Measurements from ENCODE around the gene JCAD. TPM values are rescaled to one million over a fixed set of nuclear protein-coding genes. Genes with fewer than 3 reads are reported as not detected.

Gene JCAD
- total and polyA plus RNA-seq, 7 donors = 0.46 to 141 (median 99.7) TPM

- H3K27ac ChIP-seq = no peak overlapping the region
- H3K4me1 ChIP-seq = peaks cover 0 to 15% (median 8%) of the 10 kb centered on the region in 4 donors
- no peaks in the 10 kb centered on the region for H3K9me3 ChIP-seq
- no peak overlapping the region for H3K4me3 ChIP-seq
- TF ChIP-seq, protein P1, sequence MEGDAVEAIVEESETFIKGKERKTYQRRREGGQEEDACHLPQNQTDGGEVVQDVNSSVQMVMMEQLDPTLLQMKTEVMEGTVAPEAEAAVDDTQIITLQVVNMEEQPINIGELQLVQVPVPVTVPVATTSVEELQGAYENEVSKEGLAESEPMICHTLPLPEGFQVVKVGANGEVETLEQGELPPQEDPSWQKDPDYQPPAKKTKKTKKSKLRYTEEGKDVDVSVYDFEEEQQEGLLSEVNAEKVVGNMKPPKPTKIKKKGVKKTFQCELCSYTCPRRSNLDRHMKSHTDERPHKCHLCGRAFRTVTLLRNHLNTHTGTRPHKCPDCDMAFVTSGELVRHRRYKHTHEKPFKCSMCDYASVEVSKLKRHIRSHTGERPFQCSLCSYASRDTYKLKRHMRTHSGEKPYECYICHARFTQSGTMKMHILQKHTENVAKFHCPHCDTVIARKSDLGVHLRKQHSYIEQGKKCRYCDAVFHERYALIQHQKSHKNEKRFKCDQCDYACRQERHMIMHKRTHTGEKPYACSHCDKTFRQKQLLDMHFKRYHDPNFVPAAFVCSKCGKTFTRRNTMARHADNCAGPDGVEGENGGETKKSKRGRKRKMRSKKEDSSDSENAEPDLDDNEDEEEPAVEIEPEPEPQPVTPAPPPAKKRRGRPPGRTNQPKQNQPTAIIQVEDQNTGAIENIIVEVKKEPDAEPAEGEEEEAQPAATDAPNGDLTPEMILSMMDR (IDR thresholded peaks at IDR 0.05) = no peak
- no peak for TF ChIP-seq POLR2AphosphoS5 (IDR thresholded peaks at IDR 0.05)
- TF ChIP-seq POLR2A (IDR thresholded peaks at IDR 0.05) = no peak
- TF ChIP-seq EP300 (IDR thresholded peaks at IDR 0.05) = no peak
- intact Hi-C loops (cut with DNase I) = no loop called here
- WGBS, 2 donors = 36 to 71% methylated on average over 1 of the region's 1 CpG
- H3K27me3 ChIP-seq = no peaks in the 10 kb centered on the region
- no peaks in the 10 kb centered on the region for H3K36me3 ChIP-seq
- no peak for DNase-seq
Observed at GRCh38 chr10:30083934-30084333, 24.5 kb upstream of the JCAD start.

- intact Hi-C loops (cut with DNase I) = no loop called here
- no peaks in the 10 kb centered on the region for H3K27me3 ChIP-seq
- H3K9me3 ChIP-seq = no peaks in the 10 kb centered on the region
- no peaks in the 10 kb centered on the region for H3K4me1 ChIP-seq
- no peaks in the 10 kb centered on the region for H3K36me3 ChIP-seq
- WGBS, 2 donors = 83 to 91% methylated on average over 5 of the region's 5 CpGs
- no peak overlapping the region for H3K27ac ChIP-seq
- no peak for DNase-seq
- TF ChIP-seq, protein P1 (IDR thresholded peaks at IDR 0.05) = no peak
- TF ChIP-seq EP300 (IDR thresholded peaks at IDR 0.05) (no peak), POLR2A (IDR thresholded peaks at IDR 0.05) (no peak), POLR2AphosphoS5 (IDR thresholded peaks at IDR 0.05) (no peak)
- no peak overlapping the region for H3K4me3 ChIP-seq
Observed at GRCh38 chr10:30081182-30081581, 21.8 kb upstream of the JCAD start.

- 69 to 87% methylated on average over 1 of the region's 1 CpG for WGBS, 2 donors
- Histone ChIP-seq H3K27ac (no peak overlapping the region), H3K4me1 (no peaks in the 10 kb centered on the region), H3K27me3 (no peaks in the 10 kb centered on the region), H3K36me3 (no peaks in the 10 kb centered on the region), H3K9me3 (no peaks in the 10 kb centered on the region), H3K4me3 (no peak overlapping the region)
- TF ChIP-seq, protein P1 (IDR thresholded peaks at IDR 0.05) = no peak
- no peak for TF ChIP-seq POLR2AphosphoS5 (IDR thresholded peaks at IDR 0.05)
- no peak for TF ChIP-seq EP300 (IDR thresholded peaks at IDR 0.05)
- TF ChIP-seq POLR2A (IDR thresholded peaks at IDR 0.05) = no peak
- intact Hi-C loops (cut with DNase I) = no loop called here
- no peak for DNase-seq
Observed at GRCh38 chr10:30080161-30080560, 20.8 kb upstream of the JCAD start.

DNA sequence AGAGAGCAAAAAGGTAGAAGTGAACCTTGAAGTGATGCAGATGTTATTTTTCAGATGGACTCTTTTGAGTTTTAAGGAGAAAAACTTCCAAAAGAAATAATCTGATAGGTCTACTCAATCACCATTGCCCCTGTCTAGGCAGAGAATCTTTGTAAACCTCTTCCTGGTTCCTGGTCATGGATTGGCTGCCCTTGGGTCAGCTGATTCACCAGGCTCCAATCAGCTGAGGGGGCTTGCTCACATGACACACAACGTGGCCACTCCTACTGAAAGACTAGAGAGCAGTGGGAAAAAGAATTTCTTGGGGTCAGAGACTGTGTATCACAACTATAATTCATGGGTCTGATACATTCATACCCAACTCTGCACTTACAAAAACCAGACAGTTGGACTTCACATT lies 20.0 kb upstream of the JCAD start:
- 38 to 81% methylated on average over 1 of the region's 1 CpG for WGBS, 2 donors
- TF ChIP-seq POLR2A (IDR thresholded peaks at IDR 0.05) (no peak), EP300 (IDR thresholded peaks at IDR 0.05) (no peak), POLR2AphosphoS5 (IDR thresholded peaks at IDR 0.05) (no peak)
- TF ChIP-seq, protein P1 (IDR thresholded peaks at IDR 0.05) = no peak
- Histone ChIP-seq H3K9me3 (no peaks in the 10 kb centered on the region), H3K36me3 (no peaks in the 10 kb centered on the region), H3K27me3 (no peaks in the 10 kb centered on the region), H3K4me1 (no peaks in the 10 kb centered on the region), H3K27ac (no peak overlapping the region), H3K4me3 (no peak overlapping the region)
- no peak for DNase-seq
- intact Hi-C loops (cut with DNase I) = no loop called here

DNA sequence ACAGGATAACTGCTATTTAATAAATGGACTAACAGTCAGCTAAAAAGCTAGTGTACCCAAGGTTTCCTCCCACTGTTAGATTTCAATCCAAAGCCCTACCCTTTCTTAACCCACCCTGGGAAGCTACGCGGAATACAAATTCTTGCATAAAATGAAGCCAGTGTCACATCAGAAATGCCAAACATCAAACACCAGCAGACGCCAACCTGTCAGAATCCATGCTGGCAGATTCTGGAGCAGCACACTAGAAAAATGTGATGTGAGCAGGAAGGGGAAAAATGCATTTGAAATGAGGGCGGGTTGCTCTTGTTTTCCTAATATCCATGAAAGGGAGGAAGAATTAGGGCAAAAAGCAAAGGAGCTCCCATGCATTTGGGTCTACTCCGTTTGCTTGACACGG lies 16.1 kb upstream of the JCAD start:
- no peaks in the 10 kb centered on the region for H3K36me3 ChIP-seq
- TF ChIP-seq, protein P1 (IDR thresholded peaks at IDR 0.05) = no peak
- no peak for TF ChIP-seq POLR2AphosphoS5 (IDR thresholded peaks at IDR 0.05)
- no peak overlapping the region for H3K27ac ChIP-seq
- DNase-seq = no peak
- 89 to 90% methylated on average over 6 of the region's 6 CpGs for WGBS, 2 donors
- H3K4me3 ChIP-seq = no peak overlapping the region
- intact Hi-C loops (cut with DNase I) = no loop called here
- H3K27me3 ChIP-seq = no peaks in the 10 kb centered on the region
- no peaks in the 10 kb centered on the region for H3K9me3 ChIP-seq
- H3K4me1 ChIP-seq = no peaks in the 10 kb centered on the region

All from sigmoid colon (tissue), 7 donors.